Activated T-cell treated with anti-CD3 and anti-CD28 coated beads, Interleukin-2, amount 50 U/mL, for 4 hours (primary cell): ENCODE results near the gene CACNA1D. TPM values are rescaled to one million over a fixed set of nuclear protein-coding genes. Genes with fewer than 3 reads are reported as not detected.

Experiments used
- ATAC-seq, 2 donors: fragments of 200-7000 bp; cut with Tn5 transposase; one replicate each; pipeline ENCODE4 v1.10.0; 2021
- DNase-seq: peaks from one replicate; pipeline ENCODE4 v3.0.0-alpha.2; 2020
- H3K27me3 Mint-ChIP-seq: one replicate; pipeline ENCODE4 v1.8.0; 2021; ENCODE audit warnings: low read depth, mixed read lengths
- H3K36me3 Mint-ChIP-seq: one replicate; pipeline ENCODE4 v1.8.0; 2022; ENCODE audit warnings: mixed read lengths; ENCODE audit not compliant: insufficient read depth
- H3K4me1 Mint-ChIP-seq: one replicate; pipeline ENCODE4 v1.8.0; 2021; ENCODE audit warnings: low read depth, mixed read lengths
- H3K4me3 Mint-ChIP-seq: one replicate; pipeline ENCODE4 v1.8.0; 2021; ENCODE audit warnings: mild to moderate bottlenecking, moderate library complexity, mixed read lengths
- H3K9me3 Mint-ChIP-seq: one replicate; pipeline ENCODE4 v1.8.0; 2021; ENCODE audit warnings: mixed read lengths
- total RNA-seq, 3 donors: library from RNA; stranded (reverse); gene quantifications; one replicate each; pipeline ENCODE4 v1.2.1, GENCODE V29; 2021

Gene CACNA1D
- total RNA-seq, 3 donors from 2014 or later = 0.18 to 0.52 (median 0.51) TPM

- DNase-seq = no peak
- Mint-ChIP-seq H3K4me1 (no peaks in the 10 kb centered on the region), H3K4me3 (no peak overlapping the region), H3K9me3 (no peaks in the 10 kb centered on the region), H3K36me3 (no peaks in the 10 kb centered on the region), H3K27me3 (peaks cover 22% of the 10 kb centered on the region)
- ATAC-seq = no peak
These were observed 227.0 kb downstream of the CACNA1D start for GRCh38 chr3:53721187-53722119.

- ATAC-seq (no peak), DNase-seq (no peak)
- no peak overlapping the region for H3K4me3 Mint-ChIP-seq
- no peaks in the 10 kb centered on the region for H3K9me3 Mint-ChIP-seq
- H3K36me3 Mint-ChIP-seq = no peaks in the 10 kb centered on the region
- H3K4me1 Mint-ChIP-seq = no peaks in the 10 kb centered on the region
- H3K27me3 Mint-ChIP-seq = peaks cover 22% of the 10 kb centered on the region
These were observed 230.2 kb downstream of the CACNA1D start for GRCh38 chr3:53724566-53724965.

DNA sequence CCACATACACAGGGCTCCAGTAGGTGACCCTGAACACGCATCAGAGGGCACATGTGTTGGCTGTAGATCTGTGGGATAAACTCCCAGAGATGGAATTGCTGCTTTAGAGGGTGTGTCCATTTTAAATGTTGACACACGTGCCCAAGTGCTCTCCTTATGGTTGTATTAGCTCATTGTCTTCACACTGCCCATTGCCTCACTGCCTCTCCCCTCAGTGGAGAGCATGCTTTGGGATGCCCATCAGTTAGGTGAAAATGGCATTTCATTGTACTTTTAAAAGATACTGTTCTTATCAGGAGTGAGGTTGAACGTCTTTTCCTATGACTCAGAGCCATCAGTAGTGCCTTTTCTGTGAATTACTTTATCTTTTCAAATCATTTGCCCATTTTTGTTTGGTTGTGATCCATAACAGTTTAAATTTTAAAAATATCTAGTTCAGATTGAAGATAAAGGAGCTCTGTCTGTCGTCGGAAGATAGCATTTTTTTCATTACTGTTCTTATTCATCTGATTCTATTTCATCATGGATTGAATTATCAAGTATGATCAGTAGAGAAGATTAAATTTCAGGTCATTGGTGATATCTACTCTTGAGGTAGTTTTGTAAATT lies 231.1 kb downstream of the CACNA1D start:
- no peak for ATAC-seq
- Mint-ChIP-seq H3K4me1 (no peaks in the 10 kb centered on the region), H3K4me3 (no peak overlapping the region), H3K9me3 (no peaks in the 10 kb centered on the region), H3K27me3 (peaks cover 22% of the 10 kb centered on the region), H3K36me3 (no peaks in the 10 kb centered on the region)
- DNase-seq = no peak

DNA sequence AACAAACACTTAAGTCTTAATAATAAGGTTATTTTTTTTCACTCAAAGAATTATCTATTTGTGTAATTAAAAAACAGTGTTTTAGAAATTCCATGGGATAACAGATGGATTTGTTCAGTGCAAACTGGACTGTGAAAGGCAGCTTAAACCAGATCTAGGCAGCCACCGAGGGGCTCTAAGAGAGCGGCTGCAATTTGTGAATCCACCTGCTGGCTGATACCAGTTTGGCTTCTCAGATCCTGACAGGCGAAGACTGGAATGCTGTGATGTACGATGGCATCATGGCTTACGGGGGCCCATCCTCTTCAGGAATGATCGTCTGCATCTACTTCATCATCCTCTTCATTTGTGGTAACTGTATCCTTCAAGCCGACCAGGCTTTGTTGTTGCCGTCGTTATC lies 232.2 kb downstream of the CACNA1D start:
- DNase-seq (no peak), ATAC-seq (no peak)
- Mint-ChIP-seq H3K36me3 (no peaks in the 10 kb centered on the region), H3K9me3 (no peaks in the 10 kb centered on the region), H3K4me3 (no peak overlapping the region), H3K4me1 (no peaks in the 10 kb centered on the region), H3K27me3 (peaks cover 22% of the 10 kb centered on the region)

DNA sequence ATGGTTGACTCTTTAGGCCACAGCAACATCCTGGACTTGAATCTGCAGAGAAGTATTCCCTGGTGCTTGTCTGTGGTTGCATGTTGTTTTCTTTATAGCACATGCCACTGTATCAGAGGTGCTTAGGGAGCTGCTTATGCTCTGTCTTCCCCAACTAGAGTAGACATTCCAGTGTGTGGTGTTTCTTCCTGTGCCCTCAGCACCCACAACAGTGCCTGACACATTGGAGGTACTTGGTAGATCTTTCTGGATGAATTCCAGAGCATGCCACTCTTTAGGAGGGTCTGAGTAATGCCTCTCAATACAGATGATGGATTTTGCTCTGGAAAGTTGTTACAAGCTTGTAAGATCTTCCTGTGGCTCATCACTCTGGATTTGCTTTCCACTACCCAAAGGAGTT lies 234.2 kb downstream of the CACNA1D start:
- peaks cover 25% of the 10 kb centered on the region for H3K27me3 Mint-ChIP-seq

DNA sequence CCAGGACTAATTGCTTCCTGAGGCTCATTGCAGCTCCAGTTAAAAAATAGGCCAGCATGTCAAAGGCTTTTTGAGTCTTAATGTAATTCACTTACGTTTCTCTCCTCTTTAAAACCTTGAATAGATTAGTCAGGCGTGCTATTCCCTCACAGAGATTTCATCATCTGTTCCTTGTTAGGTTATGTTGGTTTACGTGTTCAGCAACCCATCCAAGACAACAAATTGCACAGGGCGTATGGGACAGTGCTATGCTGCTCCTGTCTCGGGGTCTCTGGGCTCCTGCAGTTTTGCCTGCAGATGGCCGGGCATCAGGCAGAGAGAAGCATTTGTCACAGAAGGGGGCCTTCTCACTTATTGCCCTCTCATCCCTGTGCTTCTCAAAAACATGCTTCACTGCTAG lies 234.7 kb downstream of the CACNA1D start:
- Mint-ChIP-seq H3K9me3 (no peaks in the 10 kb centered on the region), H3K4me3 (no peak overlapping the region), H3K36me3 (no peaks in the 10 kb centered on the region), H3K4me1 (no peaks in the 10 kb centered on the region), H3K27me3 (peaks cover 21% of the 10 kb centered on the region)
- no peak for DNase-seq
- no peak for ATAC-seq

More for the DNA sequence above, 234.2 kb downstream of the CACNA1D start:
- ATAC-seq (no peak), DNase-seq (no peak)
- no peaks in the 10 kb centered on the region for H3K36me3 Mint-ChIP-seq
- no peaks in the 10 kb centered on the region for H3K9me3 Mint-ChIP-seq
- no peak overlapping the region for H3K4me3 Mint-ChIP-seq
- H3K4me1 Mint-ChIP-seq = no peaks in the 10 kb centered on the region

DNA sequence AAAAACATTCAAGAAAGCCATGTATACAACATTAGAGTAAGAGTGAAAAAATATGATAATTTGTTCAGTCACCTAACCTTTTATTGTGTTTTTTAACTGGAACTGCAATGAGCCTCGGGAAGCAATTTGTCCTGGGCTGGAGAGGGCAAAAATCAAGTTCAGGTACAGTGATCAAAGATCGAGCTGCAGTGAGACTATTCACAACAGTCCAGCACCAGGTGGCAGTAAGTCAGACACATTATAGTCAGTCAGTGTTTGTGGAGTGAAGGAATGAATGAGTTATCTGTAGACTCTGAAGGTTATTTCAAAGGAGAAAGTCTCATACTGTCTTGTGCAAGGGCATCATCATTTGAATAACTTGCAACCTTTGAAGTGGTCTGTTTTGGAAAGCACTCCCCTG lies 235.2 kb downstream of the CACNA1D start:
- no peaks in the 10 kb centered on the region for H3K4me1 Mint-ChIP-seq
- DNase-seq = no peak
- peaks cover 21% of the 10 kb centered on the region for H3K27me3 Mint-ChIP-seq
- H3K4me3 Mint-ChIP-seq = no peak overlapping the region
- H3K36me3 Mint-ChIP-seq = no peaks in the 10 kb centered on the region
- no peaks in the 10 kb centered on the region for H3K9me3 Mint-ChIP-seq
- no peak for ATAC-seq

- Mint-ChIP-seq H3K4me1 (no peaks in the 10 kb centered on the region), H3K4me3 (no peak overlapping the region)
- no peak for ATAC-seq
These were observed 236.2 kb downstream of the CACNA1D start for GRCh38 chr3:53730576-53730975.

DNA sequence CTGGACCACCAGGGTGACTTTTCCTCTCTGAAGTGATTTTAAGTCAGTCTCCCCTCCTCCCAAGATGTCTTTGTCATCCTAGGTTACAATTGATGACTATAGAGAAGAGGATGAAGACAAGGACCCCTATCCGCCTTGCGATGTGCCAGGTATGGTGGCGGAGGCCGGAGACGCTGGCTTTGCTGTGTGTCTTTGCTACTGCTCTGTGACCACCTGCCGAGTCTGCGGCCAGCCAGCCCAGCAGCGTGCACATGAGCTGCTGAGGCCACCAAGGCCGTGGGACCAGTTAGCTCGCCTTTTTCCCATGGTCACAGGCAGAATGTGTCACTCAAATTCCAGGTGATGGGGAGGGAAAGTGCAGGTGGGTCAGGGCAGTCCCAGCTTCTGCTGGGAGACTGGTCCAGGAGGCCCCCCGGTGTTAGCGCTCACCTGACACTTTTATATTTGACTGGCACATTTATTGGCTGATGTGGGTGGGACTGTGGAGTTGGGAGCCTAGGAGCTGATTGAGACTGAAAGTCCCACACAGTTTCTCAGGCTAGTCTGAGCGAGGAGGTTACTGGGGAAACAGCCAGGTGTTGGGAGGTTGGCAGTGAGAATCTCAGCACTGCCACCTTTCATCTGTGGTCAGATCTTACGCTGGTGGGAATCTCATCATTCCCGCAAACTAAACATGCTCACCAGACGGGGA lies 237.7 kb downstream of the CACNA1D start:
- Mint-ChIP-seq H3K27me3 (peaks cover 9% of the 10 kb centered on the region), H3K4me3 (no peak overlapping the region), H3K36me3 (no peaks in the 10 kb centered on the region), H3K4me1 (no peaks in the 10 kb centered on the region), H3K9me3 (no peaks in the 10 kb centered on the region)
- DNase-seq = no peak
- no peak for ATAC-seq

More at GRCh38 chr3:53730576-53730975, 236.2 kb downstream of the CACNA1D start:
- H3K9me3 Mint-ChIP-seq = no peaks in the 10 kb centered on the region
- DNase-seq = no peak
- no peaks in the 10 kb centered on the region for H3K36me3 Mint-ChIP-seq
- peaks cover 14% of the 10 kb centered on the region for H3K27me3 Mint-ChIP-seq

DNA sequence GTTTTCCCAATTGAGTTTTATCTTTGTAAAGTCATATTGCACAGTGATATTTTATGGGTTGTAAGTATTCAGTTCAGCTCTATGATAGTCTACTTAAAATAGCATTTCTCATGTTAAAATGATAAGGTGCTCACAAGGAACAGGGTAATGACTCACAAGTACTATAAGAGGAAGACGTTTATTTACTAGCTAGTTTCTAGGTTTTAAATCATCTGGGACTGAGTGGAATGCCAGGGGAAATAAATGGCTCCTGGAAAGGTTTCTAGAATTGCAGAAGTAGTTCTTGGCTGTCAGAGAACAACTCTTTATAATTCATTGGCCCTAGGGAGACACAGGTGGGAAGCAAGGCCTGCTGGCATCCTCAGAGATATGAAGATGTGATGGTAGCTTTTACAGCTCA lies 239.0 kb downstream of the CACNA1D start:
- Mint-ChIP-seq H3K4me1 (no peaks in the 10 kb centered on the region), H3K4me3 (no peak overlapping the region), H3K36me3 (no peaks in the 10 kb centered on the region), H3K9me3 (no peaks in the 10 kb centered on the region), H3K27me3 (peaks cover 9% of the 10 kb centered on the region)
- ATAC-seq = no peak
- DNase-seq = no peak

DNA sequence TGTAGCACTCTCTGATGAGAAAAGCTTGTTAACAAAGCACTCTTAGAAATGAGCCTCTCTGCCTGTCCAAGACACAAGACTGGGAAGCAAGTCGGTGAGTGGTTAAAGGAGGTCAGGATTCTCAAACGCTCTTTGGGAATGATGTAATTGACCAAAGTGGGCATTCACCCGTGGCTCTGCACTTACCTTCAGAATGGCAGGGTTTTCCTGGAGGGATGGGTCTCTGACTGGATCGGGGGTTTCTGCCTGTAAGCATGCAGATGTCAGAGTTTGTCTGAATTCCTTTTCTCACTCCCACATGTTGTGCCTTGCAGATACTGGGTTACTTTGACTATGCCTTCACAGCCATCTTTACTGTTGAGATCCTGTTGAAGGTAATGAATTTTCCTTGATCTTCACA lies 245.6 kb downstream of the CACNA1D start:
- no peak for ATAC-seq
- H3K27me3 Mint-ChIP-seq = peaks cover 6% of the 10 kb centered on the region

DNA sequence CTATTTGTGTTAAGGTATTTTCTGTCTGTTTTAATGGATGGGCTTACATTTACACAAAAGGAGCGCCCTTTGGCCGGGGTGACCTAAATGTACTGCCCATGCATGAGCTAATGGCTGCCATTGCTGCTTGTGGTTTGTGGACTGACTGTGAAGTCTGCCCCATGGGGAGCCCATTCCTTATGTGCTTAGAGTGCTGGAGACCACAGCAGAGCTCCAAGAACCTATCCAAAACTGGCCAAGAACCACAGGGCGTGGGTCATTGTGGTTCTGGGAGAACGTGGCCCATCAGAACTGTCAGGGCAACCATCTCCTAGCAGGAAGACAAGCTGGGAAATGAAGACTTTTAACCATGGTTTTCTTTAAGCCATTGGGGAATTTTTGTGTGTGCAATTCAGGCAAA lies 246.5 kb downstream of the CACNA1D start:
- Mint-ChIP-seq H3K36me3 (no peaks in the 10 kb centered on the region), H3K4me1 (peaks cover 4% of the 10 kb centered on the region), H3K27me3 (peaks cover 6% of the 10 kb centered on the region), H3K9me3 (no peaks in the 10 kb centered on the region), H3K4me3 (no peak overlapping the region)
- no peak for ATAC-seq
- no peak for DNase-seq

More for the DNA sequence above, 245.6 kb downstream of the CACNA1D start:
- DNase-seq = no peak
- Mint-ChIP-seq H3K4me3 (no peak overlapping the region), H3K9me3 (no peaks in the 10 kb centered on the region), H3K4me1 (peaks cover 4% of the 10 kb centered on the region), H3K36me3 (no peaks in the 10 kb centered on the region)

GRCh38 chr3:53744351-53744750 lies 249.9 kb downstream of the CACNA1D start:
- no peak for ATAC-seq
- DNase-seq = no peak
- H3K27me3 Mint-ChIP-seq = peaks cover 8% of the 10 kb centered on the region
- no peaks in the 10 kb centered on the region for H3K9me3 Mint-ChIP-seq
- peaks cover 4% of the 10 kb centered on the region for H3K4me1 Mint-ChIP-seq
- no peak overlapping the region for H3K4me3 Mint-ChIP-seq
- no peaks in the 10 kb centered on the region for H3K36me3 Mint-ChIP-seq

- H3K4me3 Mint-ChIP-seq = no peak overlapping the region
- DNase-seq (no peak), ATAC-seq (no peak)
- H3K27me3 Mint-ChIP-seq = peaks cover 2% of the 10 kb centered on the region
- no peaks in the 10 kb centered on the region for H3K36me3 Mint-ChIP-seq
- H3K9me3 Mint-ChIP-seq = no peaks in the 10 kb centered on the region
- H3K4me1 Mint-ChIP-seq = peaks cover 4% of the 10 kb centered on the region
These were observed 253.1 kb downstream of the CACNA1D start for GRCh38 chr3:53747559-53747958.
